HG03108 (cell line): ENCODE measurements around the gene LRIG1.

Source experiments
- ATAC-seq: cut with Tn5 transposase; IDR thresholded peaks from one replicate; pipeline ENCODE4 v1.9.1; 2021; ENCODE audit warnings: moderate library complexity; ENCODE audit not compliant: unreplicated experiment

The LRIG1 gene

DNA sequence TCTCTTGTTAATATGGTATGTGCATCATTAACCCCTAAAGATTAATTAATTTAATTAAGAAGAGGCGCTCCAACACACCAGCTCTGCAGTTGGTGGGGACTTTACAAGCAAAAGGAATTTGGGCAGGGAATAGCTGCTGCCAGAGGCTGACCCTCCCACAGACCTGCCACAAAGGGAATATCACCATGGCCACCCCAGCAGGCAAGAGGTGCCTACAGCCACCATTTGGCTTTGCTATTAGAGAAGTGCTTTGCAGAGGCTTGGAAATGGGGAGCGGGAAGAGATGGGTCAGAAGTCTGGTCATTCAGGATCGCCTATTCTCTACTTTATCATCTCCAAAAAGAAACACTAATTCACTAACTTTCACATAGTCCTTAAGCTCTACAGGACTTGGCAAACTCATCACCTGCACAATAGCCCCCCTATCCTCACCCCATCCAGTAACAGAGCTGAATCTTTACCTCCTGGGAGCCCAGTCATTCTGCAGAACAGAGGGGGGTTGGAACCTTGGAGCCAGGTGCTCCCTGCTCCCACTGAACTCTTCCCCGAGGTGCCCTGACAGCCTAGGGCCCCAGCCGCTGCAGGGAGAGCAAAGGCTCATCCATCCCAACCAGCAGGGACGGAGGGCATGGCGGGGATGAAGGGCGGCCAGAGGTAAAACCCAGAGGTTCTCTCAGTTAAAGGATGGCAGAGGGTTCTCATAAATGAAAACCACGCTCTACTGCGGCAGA is 29.7 kb downstream of the LRIG1 start:
- ATAC-seq: no peak

- ATAC-seq: no peak
Observed at GRCh38 chr3:66470285-66470684, 30.5 kb downstream of the LRIG1 start.

- peak; percentile 46 for ATAC-seq
Observed at GRCh38 chr3:66469220-66469640, 31.6 kb downstream of the LRIG1 start.

DNA sequence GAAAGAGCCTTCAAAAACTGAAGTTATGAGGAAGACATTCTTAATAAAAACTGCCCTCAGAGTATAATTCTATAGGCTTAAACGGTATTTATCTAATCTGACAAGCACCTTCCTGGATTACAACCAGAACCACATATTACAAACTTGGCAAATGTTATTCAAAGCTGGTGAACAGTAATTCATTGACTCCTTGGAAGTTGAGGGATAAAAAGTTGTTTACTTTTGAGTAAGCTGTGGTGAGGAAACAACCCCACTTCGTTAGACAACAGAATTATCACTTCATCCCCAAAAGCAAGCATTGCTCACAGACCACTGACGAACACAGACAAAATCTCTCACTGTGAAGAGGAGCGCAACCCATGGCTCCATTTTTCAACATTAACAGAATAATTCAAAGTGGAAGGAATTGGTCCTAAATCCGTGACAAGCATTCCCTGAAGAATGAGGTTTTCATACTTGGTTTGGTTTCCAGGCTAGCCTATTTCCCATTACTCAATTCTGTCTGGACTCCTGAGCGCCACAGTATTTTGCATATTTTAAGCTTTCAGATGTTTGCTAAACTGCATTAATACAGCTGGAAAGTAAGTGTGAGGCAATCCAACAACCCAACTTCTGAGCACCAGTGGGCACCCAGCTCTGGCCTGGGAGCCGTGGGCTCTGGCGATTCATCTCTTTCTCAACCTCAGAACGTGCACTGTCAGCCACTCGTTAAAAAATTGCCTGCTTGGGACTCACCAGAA is 32.7 kb downstream of the LRIG1 start:
- ATAC-seq: no peak

DNA sequence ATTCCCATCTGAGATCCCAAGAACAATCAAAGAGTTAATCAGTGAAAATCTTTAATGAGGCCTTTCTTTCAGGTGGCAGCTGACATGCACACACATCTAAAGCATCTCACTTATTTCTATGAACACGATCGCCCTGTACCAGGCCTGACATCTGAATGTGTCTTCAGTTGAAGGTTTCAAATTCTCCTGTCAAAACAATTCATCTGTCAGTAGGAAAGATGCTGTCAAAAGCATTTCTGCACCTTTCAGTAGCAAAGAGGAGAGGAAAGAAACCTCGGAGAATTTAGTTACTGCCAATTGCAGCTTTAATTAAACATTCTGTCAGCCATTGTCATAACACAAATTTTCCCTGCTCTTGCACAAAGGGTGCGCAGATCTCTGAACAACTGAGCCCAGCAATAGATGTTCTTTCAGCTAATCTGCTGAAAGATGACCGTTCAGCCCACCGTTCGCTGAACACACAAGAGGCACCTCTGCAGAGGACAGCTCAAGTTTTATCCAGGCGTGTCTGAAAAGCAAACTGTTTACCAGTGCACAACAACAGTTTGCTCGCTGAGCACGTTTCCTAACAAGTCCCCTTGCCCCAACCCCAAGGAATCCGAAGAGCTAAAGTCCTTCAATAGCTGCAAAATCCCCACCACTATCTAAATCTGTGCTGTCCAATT is 34.1 kb downstream of the LRIG1 start:
- no peak for ATAC-seq

DNA sequence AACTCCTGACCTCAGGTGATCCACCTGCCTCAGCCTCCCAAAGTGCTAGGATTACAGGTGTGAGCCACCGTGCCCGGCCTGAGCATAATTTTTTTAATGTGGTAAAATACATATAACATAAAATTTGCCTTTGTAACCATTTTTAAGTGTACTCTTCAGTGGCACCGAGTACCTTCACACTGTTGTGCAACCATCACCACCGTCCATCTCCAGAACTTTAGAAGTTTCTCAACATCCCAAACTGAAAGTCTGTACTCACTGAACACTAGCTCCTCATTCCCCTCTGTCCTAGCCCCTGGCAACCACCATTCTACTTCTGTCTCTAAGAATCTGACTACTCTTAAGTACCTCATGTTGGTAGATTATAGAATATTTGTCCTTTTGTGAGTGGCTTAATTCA is 35.2 kb downstream of the LRIG1 start:
- ATAC-seq: no peak

DNA sequence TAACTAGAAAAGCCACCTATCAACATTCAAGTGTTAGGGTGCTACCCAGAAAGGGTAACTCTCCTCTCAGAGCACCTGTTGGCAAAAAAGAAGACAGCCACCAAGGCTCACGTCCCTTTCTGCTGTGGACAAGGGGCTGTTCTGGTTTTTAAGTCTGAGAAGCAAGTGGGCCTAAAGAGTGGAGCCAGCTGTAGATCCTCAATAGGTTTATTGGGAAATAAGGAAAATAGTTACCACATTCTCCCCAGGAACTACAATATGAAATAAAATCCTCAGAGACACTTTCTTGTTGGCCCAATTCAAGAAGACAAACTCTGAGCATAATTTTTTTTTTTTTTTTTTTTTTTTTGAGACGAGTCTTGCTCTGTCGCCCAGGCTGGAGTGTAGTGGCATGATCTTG is 35.8 kb downstream of the LRIG1 start:
- ATAC-seq: no peak

- ATAC-seq: no peak
Observed at GRCh38 chr3:66464512-66464894, 36.3 kb downstream of the LRIG1 start.

DNA sequence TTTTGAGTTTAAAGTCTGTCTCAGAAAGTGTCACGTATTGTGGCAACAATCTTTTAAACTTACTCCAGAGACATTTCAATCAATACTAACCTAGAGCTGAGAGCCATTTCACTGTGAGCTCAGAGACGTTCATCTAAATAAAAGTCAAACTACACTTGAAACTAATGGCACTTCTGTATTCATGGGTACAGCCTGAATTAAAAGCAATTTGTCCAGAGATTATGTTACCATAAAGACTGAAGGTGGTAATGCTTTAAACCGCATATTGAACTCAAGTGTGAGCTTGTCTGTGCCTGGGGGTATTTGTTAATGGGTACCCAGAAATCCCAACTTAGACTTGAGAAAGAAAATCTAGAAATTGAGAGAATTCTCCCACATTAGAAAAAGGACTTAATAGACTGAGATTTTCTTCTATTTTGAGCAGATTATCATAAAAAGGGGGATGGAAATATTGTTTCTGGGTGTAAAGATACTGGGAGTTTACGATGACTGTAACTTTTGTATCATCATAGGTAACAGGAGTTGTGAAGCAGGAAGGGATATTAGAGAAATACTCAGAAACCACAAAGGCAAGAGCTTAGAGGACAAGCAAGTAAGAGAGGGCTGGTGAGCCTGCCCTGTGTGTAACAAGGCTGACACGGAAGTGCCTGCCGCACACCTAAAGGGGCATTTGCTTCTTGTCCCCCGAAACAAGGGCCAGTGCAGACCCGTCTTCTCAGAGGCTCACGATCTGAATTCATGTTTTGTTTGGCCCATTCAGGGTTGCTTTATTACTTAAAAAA is 36.9 kb downstream of the LRIG1 start:
- no peak for ATAC-seq

DNA sequence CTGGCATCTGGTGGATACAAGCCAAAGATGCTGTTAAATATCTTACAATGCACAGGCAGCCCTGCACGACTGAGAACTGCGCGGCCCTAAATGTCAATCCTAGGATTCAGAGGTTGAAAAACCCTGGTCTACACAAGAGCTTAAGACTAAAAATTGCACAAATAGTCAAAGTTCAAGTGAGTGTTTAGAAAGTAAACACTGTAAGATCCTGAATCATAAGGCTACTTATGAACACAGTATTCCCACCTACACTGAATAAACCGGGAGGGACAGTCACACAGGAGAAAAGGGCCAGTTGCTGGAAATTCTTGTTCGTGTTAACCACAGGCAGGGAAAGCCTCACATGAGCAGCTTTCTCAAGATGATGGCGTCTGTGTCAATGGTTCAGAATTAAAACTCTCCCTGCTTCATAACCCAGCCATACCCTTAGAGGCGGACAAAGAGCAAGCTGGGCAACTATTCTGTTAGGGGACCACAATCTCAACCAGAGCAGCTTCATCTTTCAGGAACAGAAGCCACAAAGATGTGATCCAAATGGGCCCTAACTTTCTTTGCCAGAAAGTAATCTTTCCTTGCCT is 37.7 kb downstream of the LRIG1 start:
- ATAC-seq: no peak

- ATAC-seq: no peak
Observed at GRCh38 chr3:66457252-66457651, 43.6 kb downstream of the LRIG1 start.

DNA sequence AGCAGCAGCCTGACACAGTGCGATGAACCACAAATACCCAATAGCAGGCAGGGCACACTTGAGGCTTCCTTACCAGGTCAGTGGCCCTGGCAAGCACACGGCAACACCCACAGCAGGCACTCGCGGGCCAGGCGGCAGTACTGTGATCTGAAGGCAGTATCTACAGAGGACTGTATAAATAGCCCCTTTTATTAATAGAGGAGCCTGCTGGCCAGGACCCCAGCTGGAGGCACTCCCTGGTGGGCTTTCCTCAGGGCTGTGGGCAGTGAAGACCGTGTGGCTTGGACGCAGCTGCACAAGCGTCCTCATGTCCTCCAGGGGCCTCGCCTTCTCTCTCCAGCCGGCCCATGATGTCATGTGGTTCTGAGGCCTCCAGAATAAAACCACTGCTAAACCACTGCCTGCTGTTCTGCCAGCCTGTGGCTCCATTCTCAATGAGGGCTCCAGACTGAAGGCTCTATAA is 44.1 kb downstream of the LRIG1 start:
- no peak for ATAC-seq

GRCh38 chr3:66454464-66454859 is 46.4 kb downstream of the LRIG1 start:
- ATAC-seq: no peak

- no peak for ATAC-seq
Observed at GRCh38 chr3:66453651-66454463, 47.0 kb downstream of the LRIG1 start.

DNA sequence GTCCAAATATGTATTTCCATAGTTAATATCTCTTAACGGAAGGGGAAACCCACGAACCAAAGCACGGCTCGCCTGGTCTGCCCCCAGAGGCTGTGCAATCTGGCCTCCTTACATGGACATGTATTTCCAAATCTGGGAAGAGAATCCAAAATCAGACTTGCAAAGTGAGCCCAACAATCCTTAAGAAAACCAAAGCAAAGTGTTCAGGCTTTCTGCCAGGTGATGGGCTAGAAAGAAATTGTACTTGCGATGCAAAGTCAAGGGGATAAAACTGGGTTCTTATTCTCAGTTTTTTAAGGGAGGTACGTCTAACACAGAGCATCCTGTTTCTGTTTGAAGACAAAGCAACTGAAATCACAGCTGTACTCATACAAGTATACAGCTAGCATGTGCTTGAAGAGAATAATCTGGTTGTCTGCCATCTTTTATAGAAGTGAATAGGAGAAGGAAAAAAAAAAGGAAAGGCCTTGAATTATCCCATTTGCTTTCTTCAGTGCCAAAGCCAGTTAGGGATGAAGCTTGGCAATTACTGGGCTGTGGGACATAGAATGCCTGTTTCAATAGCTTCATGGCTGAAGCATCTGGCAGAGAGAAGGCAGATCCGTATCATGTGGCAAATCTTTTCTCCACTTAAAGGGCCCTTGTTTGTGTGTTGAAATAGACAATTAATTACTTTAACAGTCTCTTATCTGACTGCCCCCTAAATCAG is 48.4 kb downstream of the LRIG1 start:
- ATAC-seq: no peak

- ATAC-seq: no peak
Observed at GRCh38 chr3:66451766-66452165, 49.1 kb downstream of the LRIG1 start.

DNA sequence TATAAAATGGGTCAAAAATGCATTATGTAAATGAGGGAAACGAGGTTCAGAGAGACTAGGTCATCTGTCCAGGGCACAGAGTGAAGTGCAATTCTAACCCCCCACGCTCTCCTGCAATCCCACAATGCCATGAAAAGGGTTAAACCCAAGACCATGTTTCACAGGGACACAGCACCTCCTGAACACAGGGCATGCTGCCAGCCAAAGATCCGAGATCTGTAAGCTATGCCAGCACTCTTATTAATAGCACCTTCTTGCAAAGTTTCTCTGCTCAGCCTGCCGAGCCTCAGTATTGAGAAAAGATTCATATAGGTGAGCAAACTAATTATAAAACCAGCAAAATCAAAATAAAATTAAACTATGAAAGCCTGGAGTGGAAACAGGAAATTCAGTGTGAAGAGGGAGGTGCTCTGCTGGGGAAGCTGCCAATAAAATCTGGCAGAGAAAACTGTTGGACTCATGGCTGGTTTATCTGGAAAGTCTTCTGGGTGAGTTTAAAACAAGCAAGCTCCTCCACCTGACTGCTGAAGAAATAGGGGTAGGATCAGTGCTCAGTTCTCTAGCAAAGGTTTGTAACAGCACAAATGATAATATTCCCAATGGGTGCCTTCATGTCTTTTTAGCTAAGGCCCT is 50.3 kb downstream of the LRIG1 start:
- no peak for ATAC-seq

- ATAC-seq: peak; percentile 81
Observed at GRCh38 chr3:66449411-66449974, 51.3 kb downstream of the LRIG1 start.
